ENCODE results near the gene ARL4D. TPM values are rescaled to one million over a fixed set of nuclear protein-coding genes. Genes with fewer than 3 reads are reported as not detected.
"Not testable (repeated sequence)": the region's sequence is repeated elsewhere in the genome, so short reads cannot be mapped to it uniquely, and the experiment has no call there.

ARL4D gene
- total and polyA plus RNA-seq, 8 donors, result 1.2 to 3.9 (median 1.8) TPM

DNA sequence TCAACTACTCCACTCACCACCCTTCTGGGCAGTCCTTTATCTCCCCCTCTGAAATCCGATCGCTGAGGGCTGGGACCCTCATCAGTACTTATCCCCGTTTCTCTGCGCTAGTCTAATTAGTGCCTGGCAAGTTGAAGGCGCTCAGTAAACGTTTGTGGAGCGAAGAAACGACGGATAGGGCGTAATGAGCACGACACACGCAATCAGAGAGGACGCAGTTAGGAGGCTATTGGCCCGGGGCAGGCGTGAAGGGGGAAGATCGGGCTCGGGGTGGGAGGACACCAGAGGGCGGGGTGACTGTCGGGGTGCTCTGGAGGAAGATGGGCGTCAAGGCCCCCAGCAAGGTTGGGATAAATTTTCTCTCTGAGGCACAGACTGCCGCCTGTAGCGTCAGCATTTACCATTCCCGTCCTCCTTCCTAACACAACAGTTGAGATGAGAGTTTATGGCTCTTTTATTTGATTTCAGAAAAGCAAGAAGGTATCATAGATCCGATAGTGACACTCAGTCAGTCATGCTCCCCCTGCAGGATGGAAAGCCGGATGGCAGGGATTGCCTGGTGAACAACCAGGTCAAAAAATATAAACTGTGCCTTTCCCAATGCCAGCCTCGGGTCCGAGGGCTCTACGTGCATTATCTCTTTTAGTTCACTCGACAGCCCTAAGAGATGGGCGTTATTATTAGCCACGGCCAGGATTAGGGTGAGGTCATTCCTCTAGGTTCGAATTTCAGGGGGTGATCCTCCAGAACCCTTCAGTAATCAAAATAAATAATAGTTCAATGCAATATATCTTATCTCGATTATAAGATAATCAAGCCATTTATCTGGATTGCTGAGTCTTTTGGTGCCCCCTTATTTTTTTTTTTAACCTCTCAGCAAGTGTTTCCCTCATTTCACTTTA is 9.5 kb upstream of the ARL4D start:
- WGBS, 2 donors, result 1% methylated on average over 33 of the region's 33 CpGs
- peak; percentile 57 to 85 (median 74) for ATAC-seq
- intact Hi-C loops (cut with DNase I), result no loop called here
- peak; percentile 73 to 86 (median 80) for DNase-seq
- H3K9me3 ChIP-seq, result no peaks in the 10 kb centered on the region
- H3K4me3 ChIP-seq, result peak overlapping the region; percentile 46 to 64 (median 54)
- no peaks in the 10 kb centered on the region for H3K36me3 ChIP-seq
- no peaks in the 10 kb centered on the region for H3K27me3 ChIP-seq
- TF ChIP-seq, protein P1, sequence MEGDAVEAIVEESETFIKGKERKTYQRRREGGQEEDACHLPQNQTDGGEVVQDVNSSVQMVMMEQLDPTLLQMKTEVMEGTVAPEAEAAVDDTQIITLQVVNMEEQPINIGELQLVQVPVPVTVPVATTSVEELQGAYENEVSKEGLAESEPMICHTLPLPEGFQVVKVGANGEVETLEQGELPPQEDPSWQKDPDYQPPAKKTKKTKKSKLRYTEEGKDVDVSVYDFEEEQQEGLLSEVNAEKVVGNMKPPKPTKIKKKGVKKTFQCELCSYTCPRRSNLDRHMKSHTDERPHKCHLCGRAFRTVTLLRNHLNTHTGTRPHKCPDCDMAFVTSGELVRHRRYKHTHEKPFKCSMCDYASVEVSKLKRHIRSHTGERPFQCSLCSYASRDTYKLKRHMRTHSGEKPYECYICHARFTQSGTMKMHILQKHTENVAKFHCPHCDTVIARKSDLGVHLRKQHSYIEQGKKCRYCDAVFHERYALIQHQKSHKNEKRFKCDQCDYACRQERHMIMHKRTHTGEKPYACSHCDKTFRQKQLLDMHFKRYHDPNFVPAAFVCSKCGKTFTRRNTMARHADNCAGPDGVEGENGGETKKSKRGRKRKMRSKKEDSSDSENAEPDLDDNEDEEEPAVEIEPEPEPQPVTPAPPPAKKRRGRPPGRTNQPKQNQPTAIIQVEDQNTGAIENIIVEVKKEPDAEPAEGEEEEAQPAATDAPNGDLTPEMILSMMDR (IDR thresholded peaks at IDR 0.05), result peak; percentile 64 to 83 (median 78)
- peaks cover 0 to 15% (median 4%) of the 10 kb centered on the region in 3 donors for H3K4me1 ChIP-seq
- no peak for FAIRE-seq
- H3K27ac ChIP-seq, result peak overlapping the region; percentile 96 to 99 (median 97)

GRCh38 chr17:43392397-43392796 is 6.4 kb upstream of the ARL4D start:
- no peak for DNase-seq

DNA sequence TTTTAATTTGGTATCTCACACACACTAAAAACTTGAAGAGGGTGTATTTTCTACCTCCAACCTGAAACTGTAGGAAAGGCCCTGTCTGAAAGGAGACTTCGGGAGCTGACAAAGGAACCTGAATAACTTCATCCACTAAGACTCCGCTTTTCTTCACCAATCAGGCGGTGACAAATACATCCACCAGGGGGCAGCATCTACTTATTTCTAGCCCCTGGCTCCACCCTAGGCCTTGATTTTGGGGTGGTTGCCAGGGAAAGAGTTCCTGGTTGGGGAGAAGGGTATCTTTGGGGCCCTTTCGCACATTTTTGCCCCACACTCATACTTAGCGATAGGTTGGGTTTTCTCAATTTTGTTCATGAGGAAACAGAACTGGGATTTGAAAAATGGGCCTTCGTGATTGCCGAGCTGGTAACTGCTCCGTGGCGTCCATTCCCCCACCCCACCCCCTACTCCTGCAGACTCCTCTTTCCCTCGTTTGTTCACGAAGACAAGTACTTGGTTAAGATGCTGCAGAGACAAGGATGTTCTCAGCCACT is 4.8 kb upstream of the ARL4D start:
- TF ChIP-seq, protein P1 (IDR thresholded peaks at IDR 0.05), result peak; percentile 87 to 95 (median 92)
- WGBS, 2 donors, result 11 to 17% methylated on average over 11 of the region's 11 CpGs
- no peaks in the 10 kb centered on the region for H3K36me3 ChIP-seq
- DNase-seq, result peak; percentile 88 to 95 (median 90)
- ATAC-seq, result peak; percentile 67 to 73 (median 72)
- H3K4me1 ChIP-seq, result peaks cover 0 to 8% (median 4%) of the 10 kb centered on the region in 3 donors
- no peak overlapping the region for H3K27ac ChIP-seq
- peak overlapping the region in 2 of 4 donors; percentile 15 to 22 for H3K4me3 ChIP-seq
- intact Hi-C loops (cut with DNase I), result loop anchor here in 1 of 3 donors (2.0 kb wide), 1 partner anchor 89 kb away; the partner anchor contains the start of gene DHX8
- no peaks in the 10 kb centered on the region for H3K27me3 ChIP-seq
- no peak for FAIRE-seq
- no peaks in the 10 kb centered on the region for H3K9me3 ChIP-seq

More at GRCh38 chr17:43392397-43392796, 6.4 kb upstream of the ARL4D start:
- no peak for FAIRE-seq
- Histone ChIP-seq H3K27me3 (no peaks in the 10 kb centered on the region), H3K9me3 (no peaks in the 10 kb centered on the region), H3K4me1 (peaks cover 0 to 13% (median 4%) of the 10 kb centered on the region in 3 donors), H3K4me3 (no peak overlapping the region), H3K27ac (no peak overlapping the region), H3K36me3 (no peaks in the 10 kb centered on the region)
- 71 to 84% methylated on average over 6 of the region's 6 CpGs for WGBS, 2 donors
- intact Hi-C loops (cut with DNase I), result loop anchor here in 1 of 3 donors (2.0 kb wide), 1 partner anchor 90 kb away; the partner anchor contains the start of gene DHX8
- TF ChIP-seq, protein P1 (IDR thresholded peaks at IDR 0.05), result no peak
- ATAC-seq, result no peak

DNA sequence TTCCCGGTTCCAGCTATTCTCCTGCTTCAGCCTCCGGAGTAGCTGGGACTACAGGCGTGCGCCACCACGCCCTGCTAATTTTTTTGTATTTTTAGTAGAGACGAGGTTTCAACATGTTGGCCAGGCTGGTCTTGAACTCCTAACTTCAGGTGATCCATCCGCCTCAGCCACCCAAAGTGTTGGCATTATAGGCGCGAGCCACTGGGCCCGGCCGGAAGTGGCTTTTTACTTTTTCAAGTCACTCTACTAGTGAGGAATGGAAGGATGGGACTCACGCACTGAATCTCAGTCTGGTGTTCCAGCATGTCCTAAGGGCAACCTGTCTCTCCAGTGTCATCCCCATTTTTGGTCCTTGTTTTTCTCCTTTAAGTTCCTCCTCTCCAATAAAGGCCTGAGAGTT is 4.1 kb upstream of the ARL4D start:
- intact Hi-C loops (cut with DNase I), result loop anchor here in 1 of 3 donors (5.0 kb wide), 1 partner anchor 88 kb away; the partner anchor contains the start of gene DHX8
- H3K27ac ChIP-seq, H3K4me1 ChIP-seq, ATAC-seq, DNase-seq, FAIRE-seq, H3K4me3 ChIP-seq, H3K36me3 ChIP-seq, H3K9me3 ChIP-seq, H3K27me3 ChIP-seq: not testable (repeated sequence)
- WGBS, 2 donors, result 82 to 84% methylated on average over 12 of the region's 12 CpGs

GRCh38 chr17:43395165-43395564 is 3.6 kb upstream of the ARL4D start:
- FAIRE-seq (no peak), ATAC-seq (no peak), DNase-seq (no peak)
- no peaks in the 10 kb centered on the region for H3K27me3 ChIP-seq
- TF ChIP-seq, protein P1 (IDR thresholded peaks at IDR 0.05), result no peak
- 75 to 78% methylated on average over 6 of the region's 6 CpGs for WGBS, 2 donors
- intact Hi-C loops (cut with DNase I), result loop anchor here in 1 of 3 donors (5.0 kb wide), 1 partner anchor 87 kb away; the partner anchor contains the start of gene DHX8
- H3K36me3 ChIP-seq, result no peaks in the 10 kb centered on the region
- no peaks in the 10 kb centered on the region for H3K9me3 ChIP-seq
- no peak overlapping the region for H3K27ac ChIP-seq
- peaks cover 0 to 3% (median 0%) of the 10 kb centered on the region in 3 donors for H3K4me1 ChIP-seq
- H3K4me3 ChIP-seq, result no peak overlapping the region

Data from pancreas (tissue), 10 donors.